ENCODE measurements around the gene C6orf136. TPM values are rescaled to one million over a fixed set of nuclear protein-coding genes. Genes with fewer than 3 reads are reported as not detected.

Gene C6orf136
- total RNA-seq, 1 donor from 2014 or later: 7.6 TPM

GRCh38 chr6:30687659-30688431 is 40.9 kb downstream of the C6orf136 start:
- peak; percentile 23 for TF ChIP-seq CTCF (IDR thresholded peaks at IDR 0.05; ENCODE audit: insufficient read depth, low read length, poor library complexity, severe bottlenecking)
- Histone ChIP-seq H3K4me3 (ENCODE audit: low read depth, low read length) (peak overlapping the region; percentile 85), H3K36me3 (ENCODE audit: control insufficient read depth, insufficient read depth, low read length) (peaks cover 1% of the 10 kb centered on the region), H3K27me3 (ENCODE audit: control insufficient read depth, insufficient read depth, low read length) (no peaks in the 10 kb centered on the region)
- no peak for DNase-seq (ENCODE audit: low read depth)

- DNase-seq (ENCODE audit: low read depth): no peak
- Histone ChIP-seq H3K4me3 (ENCODE audit: low read depth, low read length) (peak overlapping the region; percentile 85), H3K27me3 (ENCODE audit: control insufficient read depth, insufficient read depth, low read length) (no peaks in the 10 kb centered on the region), H3K36me3 (ENCODE audit: control insufficient read depth, insufficient read depth, low read length) (peaks cover 1% of the 10 kb centered on the region)
- TF ChIP-seq CTCF (IDR thresholded peaks at IDR 0.05; ENCODE audit: insufficient read depth, low read length, poor library complexity, severe bottlenecking): no peak
Observed at GRCh38 chr6:30688569-30688968, 41.6 kb downstream of the C6orf136 start.

- DNase-seq (ENCODE audit: low read depth): no peak
- no peaks in the 10 kb centered on the region for H3K27me3 ChIP-seq (ENCODE audit: control insufficient read depth, insufficient read depth, low read length)
- no peak for TF ChIP-seq CTCF (IDR thresholded peaks at IDR 0.05; ENCODE audit: insufficient read depth, low read length, poor library complexity, severe bottlenecking)
- peaks cover 1% of the 10 kb centered on the region for H3K36me3 ChIP-seq (ENCODE audit: control insufficient read depth, insufficient read depth, low read length)
- H3K4me3 ChIP-seq (ENCODE audit: low read depth, low read length): no peak overlapping the region
Observed at GRCh38 chr6:30689022-30689865, 42.3 kb downstream of the C6orf136 start.

GRCh38 chr6:30689985-30690384 is 43.1 kb downstream of the C6orf136 start:
- TF ChIP-seq CTCF (IDR thresholded peaks at IDR 0.05; ENCODE audit: insufficient read depth, low read length, poor library complexity, severe bottlenecking): no peak
- H3K27me3 ChIP-seq (ENCODE audit: control insufficient read depth, insufficient read depth, low read length): no peaks in the 10 kb centered on the region
- peak overlapping the region; percentile 85 for H3K4me3 ChIP-seq (ENCODE audit: low read depth, low read length)
- H3K36me3 ChIP-seq (ENCODE audit: control insufficient read depth, insufficient read depth, low read length): no peaks in the 10 kb centered on the region
- DNase-seq (ENCODE audit: low read depth): no peak

- DNase-seq (ENCODE audit: low read depth): no peak
Observed at GRCh38 chr6:30690403-30691207, 43.7 kb downstream of the C6orf136 start, which contains the start of gene NRM. Gene NRM (minus strand): TSS chr6:30690984. CDS start chr6:30690974, 10 bp downstream.

More at GRCh38 chr6:30690403-30691207, 43.7 kb downstream of the C6orf136 start, which contains the start of gene NRM:
- H3K36me3 ChIP-seq (ENCODE audit: control insufficient read depth, insufficient read depth, low read length): no peaks in the 10 kb centered on the region
- no peak for TF ChIP-seq CTCF (IDR thresholded peaks at IDR 0.05; ENCODE audit: insufficient read depth, low read length, poor library complexity, severe bottlenecking)
- H3K27me3 ChIP-seq (ENCODE audit: control insufficient read depth, insufficient read depth, low read length): no peaks in the 10 kb centered on the region
- H3K4me3 ChIP-seq (ENCODE audit: low read depth, low read length): peak within 1 kb of the TSS; percentile 85

All from kidney epithelial cell (primary cell).